Neural cell (in vitro differentiated cells): Measurements from ENCODE around the gene MEF2D. TPM values are rescaled to one million over a fixed set of nuclear protein-coding genes. Genes with fewer than 3 reads are reported as not detected.

Experiments
- H2AFZ ChIP-seq: fragments of 200-600, 300-800 bp; sonication (generic), shearing (Covaris generic); 2 replicates; pipeline ENCODE4 v1.6.0; 2014; ENCODE audit warnings: low read depth, mild to moderate bottlenecking, antibody characterized with exemption, low read length, moderate library complexity
- H3F3A ChIP-seq: fragments of 200-600 bp; shearing (Covaris generic); 2 replicates; pipeline ENCODE4 v1.6.1; 2016; ENCODE audit warnings: mild to moderate bottlenecking, moderate library complexity, mixed read lengths, antibody characterized with exemption, low read length; ENCODE audit not compliant: insufficient read depth, poor library complexity, severe bottlenecking
- H3K27ac ChIP-seq: fragments of 200-600, 300-800 bp; sonication (generic), shearing (Covaris generic); 2 replicates; pipeline ENCODE4 v1.5.1; 2014; ENCODE audit warnings: mild to moderate bottlenecking, low read length, moderate library complexity
- H3K27me3 ChIP-seq: fragments of 300-800, 200-600 bp; sonication (generic), shearing (Covaris generic); 2 replicates; pipeline ENCODE4 v1.6.0; 2014; ENCODE audit warnings: mild to moderate bottlenecking, low read depth, low read length, moderate library complexity; ENCODE audit not compliant: insufficient read depth
- H3K36me3 ChIP-seq: fragments of 300-800, 200-600 bp; sonication (generic), shearing (Covaris generic); 2 replicates; pipeline ENCODE4 v1.5.1; 2014; ENCODE audit warnings: mild to moderate bottlenecking, antibody characterized with exemption, low read length, moderate library complexity; ENCODE audit not compliant: insufficient read depth
- H3K4me2 ChIP-seq: fragments of 300-800, 200-600 bp; sonication (generic), shearing (Covaris generic); 2 replicates; pipeline ENCODE4 v1.6.0; 2014; ENCODE audit warnings: mild to moderate bottlenecking, low read length
- H3K4me3 ChIP-seq: fragments of 300-800, 200-600 bp; sonication (generic), shearing (Covaris generic); 2 replicates; pipeline ENCODE4 v1.5.1; 2014; ENCODE audit warnings: mild to moderate bottlenecking, low read length, moderate library complexity
- H3K79me2 ChIP-seq: fragments of 200-600 bp; shearing (Covaris generic); replicated peaks from 2 replicates; pipeline ENCODE4 v1.6.0; 2014; ENCODE audit warnings: mild to moderate bottlenecking, low read length, moderate library complexity; ENCODE audit not compliant: insufficient read depth
- H3K9ac ChIP-seq: fragments of 300-800, 200-600 bp; sonication (generic), shearing (Covaris generic); 2 replicates; pipeline ENCODE4 v1.6.1; 2016; ENCODE audit warnings: mild to moderate bottlenecking, low read length, mixed read lengths
- H3K9me2 ChIP-seq: fragments of 200-600 bp; shearing (Covaris generic); 2 replicates; pipeline ENCODE4 v1.6.1; 2016; ENCODE audit warnings: mild to moderate bottlenecking, low read length, mixed read lengths; ENCODE audit not compliant: insufficient read depth
- H3K9me3 ChIP-seq: fragments of 200-600, 300-800 bp; sonication (generic), shearing (Covaris generic); 2 replicates; pipeline ENCODE4 v1.6.1; 2016; ENCODE audit warnings: mild to moderate bottlenecking, mixed run types, low read length, moderate library complexity, mixed read lengths
- H4K20me1 ChIP-seq: fragments of 200-600 bp; shearing (Covaris generic); 2 replicates; pipeline ENCODE4 v1.6.1; 2016; ENCODE audit warnings: mild to moderate bottlenecking, mixed run types; ENCODE audit not compliant: insufficient read depth
- CTCF ChIP-seq: fragments of 450-650 bp; IDR thresholded peaks from 2 replicates; pipeline ENCODE4 v1.5.1; 2014; ENCODE audit warnings: antibody characterized with exemption, mild to moderate bottlenecking, moderate library complexity; ENCODE audit not compliant: poor library complexity, severe bottlenecking
- EP300 ChIP-seq: fragments of 450-650 bp; conservative IDR thresholded peaks from 2 replicates; pipeline ENCODE4 v1.6.1; 2014; ENCODE audit warnings: antibody characterized with exemption, mild to moderate bottlenecking, moderate library complexity; ENCODE audit not compliant: poor library complexity, severe bottlenecking
- EZH2 ChIP-seq: fragments of 200-600, 300-800 bp; shearing (Covaris generic), sonication (generic); IDR thresholded peaks from 2 replicates; pipeline ENCODE4 v1.6.1; 2014; ENCODE audit warnings: antibody characterized with exemption, low read length, borderline replicate concordance, mild to moderate bottlenecking; ENCODE audit not compliant: insufficient read depth, poor library complexity, severe bottlenecking
- MXI1 ChIP-seq: fragments of 450-650 bp; conservative IDR thresholded peaks from 2 replicates; pipeline ENCODE4 v1.6.1; 2014; ENCODE audit warnings: antibody characterized with exemption, mild to moderate bottlenecking; ENCODE audit not compliant: poor library complexity, severe bottlenecking
- POLR2AphosphoS5 ChIP-seq: IDR thresholded peaks from 2 replicates; pipeline ENCODE4 v1.6.1; 2012
- RAD21 ChIP-seq: fragments of 450-650 bp; conservative IDR thresholded peaks from 2 replicates; pipeline ENCODE4 v1.6.1; 2014; ENCODE audit warnings: antibody characterized with exemption, mild to moderate bottlenecking, moderate library complexity
- REST ChIP-seq: IDR thresholded peaks from 2 replicates; pipeline ENCODE4 v1.6.1; 2012; ENCODE audit warnings: borderline replicate concordance
- SMC3 ChIP-seq: fragments of 450-650 bp; conservative IDR thresholded peaks from 2 replicates; pipeline ENCODE4 v1.6.1; 2014; ENCODE audit warnings: antibody characterized with exemption, mild to moderate bottlenecking, moderate library complexity; ENCODE audit not compliant: poor library complexity
- polyA plus RNA-seq: library from polyadenylated mRNA; depleted of rRNA; stranded (reverse); fragments of >200 nt; gene quantifications from 2 replicates; pipeline ENCODE4 v1.2.3, GENCODE V29; 2014

Gene MEF2D
- polyA plus RNA-seq, 1 donor from 2014 or later = 4.7 TPM

GRCh38 chr1:156443286-156443685 lies 57.3 kb downstream of the MEF2D start:
- H3K27ac ChIP-seq = no peak overlapping the region
- no peak overlapping the region for H2AFZ ChIP-seq
- peaks cover 56% of the 10 kb centered on the region for H3K27me3 ChIP-seq
- no peaks in the 10 kb centered on the region for H3F3A ChIP-seq
- H3K4me2 ChIP-seq = no peak overlapping the region
- H3K9me3 ChIP-seq = no peaks in the 10 kb centered on the region
- H4K20me1 ChIP-seq = no peaks in the 10 kb centered on the region
- TF ChIP-seq SMC3 (no peak), CTCF (no peak)
- no peaks in the 10 kb centered on the region for H3K79me2 ChIP-seq
- H3K36me3 ChIP-seq = no peaks in the 10 kb centered on the region
- no peak overlapping the region for H3K9ac ChIP-seq
- no peaks in the 10 kb centered on the region for H3K9me2 ChIP-seq
- no peak overlapping the region for H3K4me3 ChIP-seq

GRCh38 chr1:156440654-156441437 lies 59.7 kb downstream of the MEF2D start:
- H3K4me3 ChIP-seq = no peak overlapping the region
- TF ChIP-seq EP300 (no peak), MXI1 (no peak), RAD21 (no peak), REST (no peak), POLR2AphosphoS5 (no peak), CTCF (no peak), EZH2 (no peak)
- no peaks in the 10 kb centered on the region for H3K36me3 ChIP-seq
- peaks cover 74% of the 10 kb centered on the region for H3K27me3 ChIP-seq
- H4K20me1 ChIP-seq = no peaks in the 10 kb centered on the region
- no peak overlapping the region for H3K9ac ChIP-seq
- no peak overlapping the region for H3K4me2 ChIP-seq
- no peak overlapping the region for H3K27ac ChIP-seq
- no peaks in the 10 kb centered on the region for H3F3A ChIP-seq
- no peak overlapping the region for H2AFZ ChIP-seq
- H3K79me2 ChIP-seq = no peaks in the 10 kb centered on the region
- H3K9me3 ChIP-seq = no peaks in the 10 kb centered on the region
- H3K9me2 ChIP-seq = no peaks in the 10 kb centered on the region
